Measurements from ENCODE around the gene NADK2. TPM values are rescaled to one million over a fixed set of nuclear protein-coding genes. Genes with fewer than 3 reads are reported as not detected.

NADK2 gene
- total RNA-seq, 1 experiment from 2014 or later: 12.2 TPM

- Histone ChIP-seq H3K23me2 (ENCODE audit: insufficient read length, low read depth, low read length, poor library complexity, severe bottlenecking) (no peaks in the 10 kb centered on the region), H3K4ac (ENCODE audit: low read depth, low read length) (no peak overlapping the region), H3K4me2 (ENCODE audit: insufficient read depth, insufficient read length, low read length) (no peak overlapping the region), H4K91ac (ENCODE audit: insufficient read length, low read depth, low read length) (no peak overlapping the region), H2AK5ac (ENCODE audit: insufficient read length, low read length) (no peak overlapping the region), H3K27me3 (ENCODE audit: insufficient read depth, low read length) (no peaks in the 10 kb centered on the region), H3K79me1 (ENCODE audit: insufficient read depth, low read depth, low read length, poor library complexity, severe bottlenecking) (peaks cover 1% of the 10 kb centered on the region), H2BK20ac (ENCODE audit: low read depth, low read length, poor library complexity, severe bottlenecking) (no peak overlapping the region), H4K8ac (replicated peaks; ENCODE audit: insufficient read length, low read depth, low read length) (no peak overlapping the region), H4K5ac (ENCODE audit: insufficient read length, low read depth, low read length) (no peak overlapping the region), H3K9ac (ENCODE audit: extremely low read depth, insufficient read length, low read length) (no peak overlapping the region), H3K27ac (ENCODE audit: insufficient read length, low read depth, low read length) (no peak overlapping the region), H2BK120ac (ENCODE audit: low read depth, low read length, poor library complexity, severe bottlenecking) (no peak overlapping the region), H3K14ac (ENCODE audit: insufficient read depth, low read length) (no peak overlapping the region), H2BK5ac (ENCODE audit: insufficient read length, low read length) (no peak overlapping the region), H3K18ac (ENCODE audit: insufficient read length, low read depth, low read length) (no peak overlapping the region), H2AFZ (ENCODE audit: low read length) (no peak overlapping the region), H4K20me1 (ENCODE audit: control insufficient read depth, insufficient read depth, insufficient read length) (no peaks in the 10 kb centered on the region), H3K79me2 (ENCODE audit: insufficient read depth, low read length) (0 out of 2 replicates have a peak, but pooled peaks cover 2% of the 10 kb centered on the region), H3K23ac (ENCODE audit: insufficient read length, low read depth, low read length) (no peak overlapping the region), H3K56ac (ENCODE audit: insufficient read length, low read depth, low read length) (no peak overlapping the region), H3K4me1 (ENCODE audit: insufficient read depth, low read length) (no peaks in the 10 kb centered on the region), H2BK12ac (ENCODE audit: insufficient read length, low read depth, low read length) (no peak overlapping the region), H2BK15ac (ENCODE audit: low read depth, low read length) (no peak overlapping the region), H3K9me3 (ENCODE audit: control insufficient read depth, low read depth, low read length) (no peaks in the 10 kb centered on the region), H3T11ph (ENCODE audit: low read length) (no peak overlapping the region)
- Mint-ChIP-seq H3K27me3 (ENCODE audit: low read depth) (no peaks in the 10 kb centered on the region), H3K4me1 (peaks cover 0 to 4% of the 10 kb centered on the region in 2 experiments; a peak in 1 of 4 replicates), H3K4me3 (no peak overlapping the region), H3K36me3 (ENCODE audit: insufficient read depth in 1 of 3, low read depth in 3 of 3) (peaks cover 45 to 78% (median 78%) of the 10 kb centered on the region in 3 experiments; a peak in 6 of 7 replicates), H3K9me3 (no peaks in the 10 kb centered on the region), H3K27ac (no peak overlapping the region)
- DNase-seq: no peak
- no CpG with 5 or more reads among the region's 4 CpGs for WGBS (ENCODE audit: extremely low coverage, insufficient read length, low lambda C conversion rate)
- TF ChIP-seq CTCF (conservative IDR thresholded peaks at IDR 0.05): no peak
Measured at GRCh38 chr5:36164461-36164860, 77.3 kb downstream of the NADK2 start.
